ENCODE results near the gene STAT2. TPM values are rescaled to one million over a fixed set of nuclear protein-coding genes. Genes with fewer than 3 reads are reported as not detected.

The STAT2 gene
- total and polyA plus RNA-seq, 4 donors = 64.8 to 218 (median 103) TPM

- 43 to 57% methylated on average over 21 of the region's 21 CpGs for WGBS, 2 donors
- H3K4me3 ChIP-seq = peak overlapping the region; percentile 28
- no peak for TF ChIP-seq CTCF (IDR thresholded peaks at IDR 0.05; ENCODE audit: control extremely low read depth, extremely low read depth)
- H3K27ac ChIP-seq (ENCODE audit: low read depth in 1 of 2, low read length in 1 of 2) = peak overlapping the region; percentile 82 to 96
- H3K9ac ChIP-seq (ENCODE audit: insufficient read depth in 1 of 2, low read length in 2 of 2) = peak overlapping the region; percentile 51 to 80
- peaks cover 0 to 21% (median 3%) of the 10 kb centered on the region in 4 donors for H3K36me3 ChIP-seq (ENCODE audit: control insufficient read depth in 4 of 4, insufficient read depth in 4 of 4, low read length in 4 of 4)
- H3K27me3 ChIP-seq (ENCODE audit: control insufficient read depth in 3 of 3, insufficient read depth in 3 of 3, low read length in 2 of 3) = no peaks in the 10 kb centered on the region
- peaks cover 0 to 22% (median 13%) of the 10 kb centered on the region in 5 donors for H3K4me1 ChIP-seq (ENCODE audit: control insufficient read depth in 5 of 5, insufficient read depth in 5 of 5, low read length in 5 of 5)
- H3K9me3 ChIP-seq (ENCODE audit: control insufficient read depth in 4 of 4, insufficient read depth in 3 of 4, low read length in 3 of 4) = no peaks in the 10 kb centered on the region
- no peak for ATAC-seq (ENCODE audit: insufficient read depth, low FRiP score)
- DNase-seq = no peak
Observed at GRCh38 chr12:56300644-56301464, 59.1 kb downstream of the STAT2 start.

- H3K27me3 ChIP-seq (ENCODE audit: control insufficient read depth in 3 of 3, insufficient read depth in 3 of 3, low read length in 2 of 3) = no peaks in the 10 kb centered on the region
- peak; percentile 99 for ATAC-seq (ENCODE audit: insufficient read depth, low FRiP score)
- TF ChIP-seq CTCF (IDR thresholded peaks at IDR 0.05; ENCODE audit: control extremely low read depth, extremely low read depth) = no peak
- peaks cover 0 to 17% (median 3%) of the 10 kb centered on the region in 4 donors for H3K36me3 ChIP-seq (ENCODE audit: control insufficient read depth in 4 of 4, insufficient read depth in 4 of 4, low read length in 4 of 4)
- H3K9ac ChIP-seq (ENCODE audit: insufficient read depth in 1 of 2, low read length in 2 of 2) = peak within 1 kb of the TSS; percentile 51 to 80
- no peaks in the 10 kb centered on the region for H3K9me3 ChIP-seq (ENCODE audit: control insufficient read depth in 4 of 4, insufficient read depth in 3 of 4, low read length in 3 of 4)
- peaks cover 0 to 22% (median 13%) of the 10 kb centered on the region in 5 donors for H3K4me1 ChIP-seq (ENCODE audit: control insufficient read depth in 5 of 5, insufficient read depth in 5 of 5, low read length in 5 of 5)
- peak; percentile 98 to 99 (median 99) for DNase-seq
- H3K27ac ChIP-seq (ENCODE audit: low read depth in 1 of 2, low read length in 1 of 2) = peak within 1 kb of the TSS; percentile 95 to 97
- H3K4me3 ChIP-seq = peak within 1 kb of the TSS; percentile 91
- 0 to 1% methylated on average over 58 to 63 of the region's 63 CpGs for WGBS, 2 donors
Observed at GRCh38 chr12:56299853-56300643, 59.9 kb downstream of the STAT2 start, which contains the start of gene CS. Gene CS, minus strand, starts transcription at chr12:56300330. Its CDS starts 129 bp downstream, at chr12:56300201.

GRCh38 chr12:56299308-56299852 is 60.5 kb downstream of the STAT2 start:
- TF ChIP-seq CTCF (IDR thresholded peaks at IDR 0.05; ENCODE audit: control extremely low read depth, extremely low read depth) = no peak
- DNase-seq (no peak), ATAC-seq (ENCODE audit: insufficient read depth, low FRiP score) (peak; percentile 8)
- peak overlapping the region in 1 of 2 donors; percentile 73 for H3K9ac ChIP-seq (ENCODE audit: insufficient read depth in 1 of 2, low read length in 2 of 2)
- H3K27ac ChIP-seq (ENCODE audit: low read depth in 1 of 2, low read length in 1 of 2) = peak overlapping the region; percentile 95 to 97
- peaks cover 0 to 14% (median 3%) of the 10 kb centered on the region in 4 donors for H3K36me3 ChIP-seq (ENCODE audit: control insufficient read depth in 4 of 4, insufficient read depth in 4 of 4, low read length in 4 of 4)
- H3K4me1 ChIP-seq (ENCODE audit: control insufficient read depth in 5 of 5, insufficient read depth in 5 of 5, low read length in 5 of 5) = peaks cover 0 to 22% (median 13%) of the 10 kb centered on the region in 5 donors
- H3K4me3 ChIP-seq = peak overlapping the region; percentile 91
- H3K27me3 ChIP-seq (ENCODE audit: control insufficient read depth in 3 of 3, insufficient read depth in 3 of 3, low read length in 2 of 3) = no peaks in the 10 kb centered on the region
- WGBS, 2 donors = 0 to 1% methylated on average over 10 of the region's 10 CpGs
- H3K9me3 ChIP-seq (ENCODE audit: control insufficient read depth in 4 of 4, insufficient read depth in 3 of 4, low read length in 3 of 4) = no peaks in the 10 kb centered on the region

Data from lung (tissue), 12 donors.